Activated CD4-positive, alpha-beta T cell treated with anti-CD3 and anti-CD28 coated beads, Interleukin-2, amount 50 U/mL, for 4 hours (primary cell): ENCODE results near the gene OSBPL6.
"Not testable (repeated sequence)": the region's sequence is repeated elsewhere in the genome, so short reads cannot be mapped to it uniquely, and the experiment has no call there.

Experiments used
- DNase-seq, 2 experiments: peaks; one replicate each; pipeline ENCODE4 v3.0.0-alpha.2; 2020

Gene OSBPL6

DNA sequence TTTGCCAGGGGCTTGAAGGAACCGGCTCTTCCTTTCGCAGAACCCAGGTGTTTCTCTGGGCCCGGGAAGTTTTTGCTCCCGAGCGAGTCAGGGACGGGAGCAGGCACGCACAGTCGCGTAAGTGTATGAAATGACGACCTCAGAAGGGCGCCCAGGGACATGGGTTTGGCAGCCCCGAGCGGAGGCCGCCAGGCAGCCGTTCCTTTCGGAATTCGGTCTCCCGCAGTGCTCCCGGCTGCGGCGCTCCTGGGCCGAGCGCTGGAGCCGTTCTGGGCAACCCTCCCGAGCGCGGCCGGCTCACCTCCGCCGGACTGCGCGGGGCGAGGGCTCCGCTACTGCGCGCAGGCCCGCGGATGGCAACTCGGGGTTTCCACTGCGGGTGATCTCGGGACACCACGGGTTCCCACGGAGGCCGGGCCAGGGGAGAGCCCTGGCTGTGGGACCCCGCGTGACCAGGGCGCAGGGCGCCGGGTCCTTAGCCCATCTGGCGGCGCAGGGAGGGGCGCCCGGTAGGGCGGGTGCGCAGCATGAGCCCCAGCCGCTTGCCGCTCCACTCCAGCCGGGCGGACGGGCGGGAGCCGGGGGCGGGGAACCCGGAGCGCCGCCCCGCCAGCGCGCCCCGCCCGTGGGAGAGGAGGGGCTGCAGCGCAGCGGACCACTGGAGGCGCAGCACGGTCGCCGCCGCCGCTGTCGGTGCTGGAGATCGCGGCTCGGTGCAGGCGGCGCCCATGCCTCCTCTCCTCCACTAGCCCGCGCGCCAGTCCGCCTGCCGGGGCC lies at the start of gene OSBPL6:
TSS of gene OSBPL6 (plus strand) at position 690 of the 777 bp plus-strand sequence. CDS start 111,673 bp downstream, outside the sequence.
- peak; percentile 17 to 23 for DNase-seq

DNA sequence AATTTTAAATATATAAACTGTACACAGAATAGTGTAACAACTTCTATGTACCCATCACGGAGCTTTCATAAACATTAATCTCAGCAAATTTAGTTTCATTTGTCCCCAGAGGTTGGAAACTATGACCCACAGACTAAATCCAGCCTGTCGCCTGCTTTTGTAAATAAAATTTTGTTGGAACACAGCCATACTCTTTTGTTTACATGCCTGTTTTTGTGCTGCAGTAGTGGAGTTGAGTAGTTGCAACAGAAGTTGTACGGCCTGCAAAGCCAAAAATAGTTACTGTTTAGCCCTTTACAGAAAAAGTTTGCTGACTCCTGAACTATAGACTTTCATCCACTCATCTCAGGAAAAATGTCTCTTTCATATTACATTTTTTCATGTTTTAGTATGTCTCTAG lies 42.3 kb upstream of the OSBPL6 start:
- no peak for DNase-seq

DNA sequence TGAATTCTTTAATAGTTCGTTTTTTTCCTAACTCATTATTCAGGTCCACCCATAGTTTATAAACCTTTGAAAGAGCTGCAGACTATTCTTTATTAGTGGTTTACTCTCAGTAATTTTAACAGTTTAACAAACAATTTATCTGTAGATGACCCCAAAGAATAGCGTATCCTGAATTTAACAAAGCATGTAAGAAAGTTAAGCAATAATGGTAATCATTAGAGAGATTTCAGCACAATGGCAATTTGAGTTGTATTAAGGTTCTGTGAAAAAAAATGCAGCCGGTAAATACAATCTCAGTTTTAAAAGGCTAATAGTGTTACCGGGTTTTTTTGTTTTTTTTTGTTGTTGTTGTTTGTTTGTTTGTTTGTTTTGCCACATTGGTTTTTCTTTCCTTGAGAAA lies 41.8 kb upstream of the OSBPL6 start:
- no peak for DNase-seq

GRCh38 chr2:178152977-178153376 lies 41.3 kb upstream of the OSBPL6 start:
- no peak for DNase-seq

DNA sequence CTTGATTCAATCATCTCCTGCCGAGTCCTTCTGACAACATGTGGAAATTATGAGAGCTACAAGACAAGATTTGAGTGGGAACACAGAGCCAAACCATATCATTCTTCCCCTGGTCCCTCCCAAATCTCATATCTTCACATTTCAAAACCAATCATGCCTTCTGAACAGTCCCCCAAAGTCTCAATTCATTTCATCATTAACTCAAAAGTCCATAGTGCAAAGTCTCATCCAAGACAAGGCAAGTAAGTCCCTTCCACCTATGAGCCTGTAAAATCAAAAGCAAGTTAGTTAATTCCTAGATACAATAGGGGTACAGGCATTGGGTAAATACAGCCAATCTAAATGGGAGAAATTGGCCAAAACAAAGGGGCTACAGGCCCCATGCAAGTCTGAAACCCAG lies 40.4 kb upstream of the OSBPL6 start:
- DNase-seq: not testable (repeated sequence)

DNA sequence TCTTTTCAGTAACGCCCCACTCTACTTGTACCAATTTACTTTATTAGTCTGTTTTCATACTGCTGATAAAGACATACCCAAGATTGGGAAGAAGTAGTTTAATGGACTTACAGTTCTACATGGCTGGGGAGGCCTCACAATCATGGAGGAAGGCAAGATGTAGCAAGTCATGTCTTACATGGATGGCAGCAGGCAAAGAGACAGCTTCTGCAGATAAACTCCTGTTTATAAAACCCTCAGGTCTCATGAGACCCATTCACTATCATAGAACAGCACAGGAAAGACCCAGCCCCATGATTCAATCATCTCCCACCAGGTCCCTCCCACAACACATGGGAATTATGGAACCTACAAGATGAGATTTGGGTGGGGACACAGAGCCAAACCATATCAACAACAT lies 38.8 kb upstream of the OSBPL6 start:
- no peak for DNase-seq

DNA sequence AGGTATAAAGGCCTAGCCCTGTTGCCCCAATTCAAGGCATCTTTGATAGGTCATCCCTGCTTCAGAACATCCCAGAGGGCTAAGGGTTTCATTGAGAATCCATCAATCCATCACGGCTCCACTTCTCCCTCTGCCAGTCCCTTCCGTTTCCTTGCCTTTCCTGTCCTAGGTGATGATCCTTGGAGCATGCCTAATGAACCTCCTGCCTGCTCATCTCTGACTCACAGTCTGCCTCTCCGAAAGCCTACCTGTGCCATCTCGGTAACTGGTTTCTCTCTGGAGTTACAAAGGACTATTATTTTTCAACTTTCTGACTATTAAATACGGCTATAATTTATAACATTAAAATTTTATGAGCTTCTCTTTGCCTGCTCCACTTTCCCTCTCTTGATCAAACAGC lies 36.7 kb upstream of the OSBPL6 start:
- DNase-seq: no peak

- no peak for DNase-seq
These were observed 34.3 kb upstream of the OSBPL6 start for GRCh38 chr2:178159966-178160365.

GRCh38 chr2:178160601-178161000 lies 33.7 kb upstream of the OSBPL6 start:
- DNase-seq: no peak

DNA sequence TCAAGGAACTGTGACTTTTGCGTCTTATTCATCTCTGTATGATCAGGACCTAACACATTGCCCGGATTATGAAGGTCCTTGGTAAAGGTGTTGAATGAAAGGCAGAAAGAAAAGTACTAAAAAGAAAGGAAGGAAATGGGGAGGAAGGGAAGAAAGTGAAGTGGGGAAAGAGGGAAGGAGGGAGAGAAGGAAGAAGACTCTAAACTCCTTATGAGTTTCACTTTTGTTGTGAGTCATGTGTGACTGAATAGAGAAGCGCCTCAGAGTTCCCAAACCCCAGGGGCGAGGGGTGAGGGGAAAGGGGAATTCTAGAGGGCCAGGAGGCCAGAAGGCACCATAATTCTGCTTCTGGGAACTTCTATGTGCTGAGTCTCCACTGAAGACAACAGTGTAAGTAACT lies 30.9 kb upstream of the OSBPL6 start:
- no peak for DNase-seq

GRCh38 chr2:178163911-178164310 lies 30.4 kb upstream of the OSBPL6 start:
- DNase-seq: no peak

DNA sequence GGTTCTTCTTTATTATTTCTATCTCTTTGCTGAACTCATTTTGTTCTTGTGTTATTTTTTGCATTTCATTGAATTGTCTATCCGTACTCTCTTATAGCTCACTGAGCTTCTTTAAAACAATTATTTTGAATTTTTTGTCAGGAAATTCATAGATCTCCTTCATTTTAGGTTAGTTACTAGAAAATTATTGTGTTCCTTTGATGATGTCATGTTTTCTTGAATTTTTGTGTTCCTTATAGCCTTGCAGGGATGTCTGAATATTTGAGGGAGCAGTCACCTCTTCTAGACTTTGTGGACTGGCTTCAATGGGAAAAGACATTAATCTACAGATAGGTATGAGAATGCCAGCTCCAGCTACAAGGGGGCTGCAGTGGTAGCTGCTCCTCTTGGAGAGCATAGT lies 20.7 kb upstream of the OSBPL6 start:
- no peak for DNase-seq

- no peak for DNase-seq
These were observed 17.1 kb upstream of the OSBPL6 start for GRCh38 chr2:178177066-178177679.

- not testable (repeated sequence) for DNase-seq
These were observed 13.7 kb upstream of the OSBPL6 start for GRCh38 chr2:178180648-178181047.

DNA sequence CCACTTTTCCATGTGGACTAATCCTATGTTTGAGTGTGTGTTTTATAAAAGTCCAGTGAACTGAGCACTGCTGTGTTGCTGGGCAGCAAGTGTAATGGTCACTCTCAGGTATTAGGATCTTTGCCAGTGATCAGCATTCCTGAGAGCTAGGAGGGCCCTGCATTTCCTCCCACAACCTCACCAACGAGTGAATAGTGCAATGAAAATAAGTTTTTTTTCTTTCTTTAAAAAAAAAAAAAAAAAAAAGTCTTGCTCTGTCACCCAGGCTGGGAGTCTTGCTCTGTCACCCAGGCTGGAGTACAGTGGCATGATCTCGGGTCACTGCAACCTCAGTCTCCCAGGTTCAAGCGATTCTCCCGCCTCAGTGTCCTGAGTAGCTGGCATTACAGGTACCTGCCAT lies 6.5 kb upstream of the OSBPL6 start:
- DNase-seq: no peak

DNA sequence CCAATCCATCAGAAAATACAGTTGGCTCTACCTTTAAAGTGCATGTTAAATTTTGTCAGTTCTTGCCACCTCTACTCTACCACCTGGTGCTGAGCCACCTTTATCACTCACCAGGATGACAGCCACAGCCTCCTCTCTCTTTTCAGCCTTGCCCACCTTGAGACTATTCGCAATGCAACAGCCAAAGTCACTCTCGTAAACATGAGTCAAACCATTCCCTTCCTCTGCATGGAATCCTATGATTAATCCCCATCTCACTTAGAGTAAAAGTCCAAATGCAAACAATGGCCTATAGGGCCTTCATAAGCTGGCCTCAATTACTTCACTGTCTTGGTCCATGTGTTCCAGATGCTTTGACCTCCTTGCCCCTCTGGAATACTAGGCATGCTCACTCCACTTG lies 5.8 kb upstream of the OSBPL6 start:
- no peak for DNase-seq

DNA sequence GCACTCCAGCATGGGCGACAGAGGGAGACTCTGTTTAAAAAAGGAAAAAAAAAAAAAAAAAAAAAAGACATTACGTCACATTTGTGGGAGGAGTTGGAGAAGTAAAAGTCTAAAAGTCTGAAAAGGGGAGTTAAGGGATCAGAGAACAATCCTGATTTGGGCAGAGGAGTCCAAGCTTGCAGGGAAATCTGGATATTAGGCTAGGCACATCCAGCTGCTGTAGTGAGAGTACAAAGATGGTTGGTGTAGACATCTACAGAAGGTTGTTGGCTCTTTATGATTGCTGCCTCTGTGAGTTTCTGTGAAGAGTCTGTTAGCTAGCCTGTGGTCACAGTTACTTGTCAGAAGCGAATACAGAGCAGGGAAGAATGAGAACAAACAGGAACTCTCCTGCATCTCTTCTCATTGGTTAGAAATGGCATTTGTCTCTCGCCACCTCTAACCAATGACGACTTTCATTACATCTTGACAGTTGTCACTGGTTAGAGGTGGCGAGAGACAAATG lies 3.3 kb upstream of the OSBPL6 start:
- DNase-seq: no peak

- DNase-seq: no peak
These were observed 2.8 kb upstream of the OSBPL6 start for GRCh38 chr2:178191511-178191910.

GRCh38 chr2:178193496-178193822 lies 853 bp upstream of the OSBPL6 start:
- no peak for DNase-seq

- DNase-seq: no peak
These were observed 483 bp downstream of the OSBPL6 start for GRCh38 chr2:178194600-178195389.

DNA sequence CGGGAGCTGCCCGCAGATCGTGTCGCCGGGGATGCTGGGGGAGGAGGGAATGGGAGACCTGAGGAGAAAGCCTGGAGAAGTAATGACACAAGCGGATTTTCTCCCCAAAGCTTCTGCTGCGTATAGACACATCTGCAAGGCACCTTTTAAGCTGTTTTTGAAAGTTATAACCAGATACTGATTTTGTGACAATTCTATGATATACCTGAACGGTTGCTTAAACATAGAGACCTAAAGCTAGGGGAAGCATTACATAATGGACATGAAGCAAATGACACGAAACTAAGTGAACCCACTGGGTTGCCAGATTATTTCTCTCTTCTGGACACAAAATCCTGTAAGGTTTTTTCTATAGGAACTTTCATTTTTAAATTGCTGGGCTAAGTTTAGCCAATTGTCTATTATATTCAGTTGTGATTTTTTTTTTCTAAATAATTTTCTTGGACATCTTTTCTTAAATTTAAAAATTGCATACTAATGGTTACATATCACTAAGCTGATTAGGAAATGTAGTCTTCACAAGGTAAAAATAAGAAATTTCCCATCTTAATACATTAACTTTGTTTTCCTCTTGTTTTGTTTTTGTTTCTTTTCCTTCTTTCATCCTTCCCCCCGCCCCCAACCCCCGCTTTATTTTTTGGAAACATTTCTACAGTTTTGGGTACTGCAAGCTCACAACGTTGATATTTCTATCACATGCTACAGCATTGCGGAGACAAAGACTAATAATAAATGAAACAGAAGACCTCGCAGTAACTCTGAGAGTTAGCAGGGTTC lies 1.3 kb downstream of the OSBPL6 start:
- DNase-seq: no peak

DNA sequence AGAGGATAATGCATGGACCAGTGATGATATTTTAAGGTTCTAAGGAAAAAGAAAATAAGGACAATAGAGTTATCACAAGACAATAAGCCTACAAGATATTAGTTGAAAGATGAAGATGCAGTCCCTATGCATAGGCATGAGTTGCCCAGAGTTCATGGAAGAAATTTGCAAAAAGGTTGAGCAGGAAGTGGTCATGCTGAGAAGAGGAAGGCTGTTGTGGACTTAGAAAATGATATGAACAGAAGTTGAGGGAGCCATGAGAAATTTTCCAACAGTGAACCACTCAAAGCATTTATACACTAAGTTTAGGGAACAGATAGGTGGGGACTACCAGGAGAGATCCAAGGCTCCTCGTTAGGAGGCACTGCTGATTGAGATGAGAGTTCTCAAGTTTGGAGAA lies 3.5 kb downstream of the OSBPL6 start:
- no peak for DNase-seq

DNA sequence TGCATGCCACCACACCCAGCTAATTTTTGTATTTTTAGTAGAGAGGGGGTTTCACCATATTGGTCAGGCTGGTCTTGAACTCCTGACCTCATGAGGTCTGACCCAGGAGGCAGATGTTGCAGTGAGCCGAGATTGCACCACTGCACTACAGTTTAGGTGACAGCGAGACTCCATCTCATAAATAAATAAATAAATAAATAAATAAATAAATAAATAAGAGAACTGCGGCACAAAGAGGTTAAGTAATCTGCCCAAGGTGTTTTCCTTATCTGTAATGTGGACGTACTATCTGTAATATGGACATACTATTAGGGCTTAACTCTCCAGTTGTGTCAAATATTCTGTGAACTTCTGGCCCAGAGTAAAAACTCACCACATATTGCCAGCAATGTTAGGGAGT lies 4.1 kb downstream of the OSBPL6 start:
- not testable (repeated sequence) for DNase-seq
